MCF 10A (cell line): ENCODE measurements around the gene CD74. TPM values are rescaled to one million over a fixed set of nuclear protein-coding genes. Genes with fewer than 3 reads are reported as not detected.
A peak's percentile ranks its signal among the peaks of the same experiment; 100 is the strongest.

Experiments
- BruUV-seq: library from RNA; stranded (reverse); fragments of 400-500 nt; replicated peaks from 2 replicates; lab custom pipeline; 2021; lab: Mats Ljungman, UMichigan
- CTCF ChIA-PET: fragments of 300-600 bp; sonication (Branson Sonifier 250); formaldehyde crosslinking; extraction: SDS; loops from one replicate; lab custom pipeline; 2021; ENCODE audit warnings: antibody characterized with exemption, inconsistent platforms; lab: Yijun Ruan, JAX
- POLR2A ChIA-PET: fragments of 300-600, 350-650 bp; sonication (Branson Sonifier 250); formaldehyde crosslinking; extraction: SDS; loops from one replicate; lab custom pipeline; 2020; ENCODE audit warnings: antibody characterized with exemption, inconsistent platforms; lab: Yijun Ruan, JAX
- DNase-seq: peaks from one replicate; pipeline ENCODE4 v3.0.0-alpha.2; 2018; ENCODE audit not compliant: unreplicated experiment
- H3K27ac Mint-ChIP-seq: one replicate; pipeline ENCODE4 v1.8.0; 2022; ENCODE audit warnings: mild to moderate bottlenecking, low read depth, mixed read lengths; ENCODE audit not compliant: unreplicated experiment
- H3K27me3 Mint-ChIP-seq: one replicate; pipeline ENCODE4 v1.8.0; 2022; ENCODE audit warnings: mixed read lengths; ENCODE audit not compliant: insufficient read depth, unreplicated experiment
- H3K36me3 Mint-ChIP-seq: one replicate; pipeline ENCODE4 v1.8.0; 2022; ENCODE audit warnings: mild to moderate bottlenecking, moderate library complexity, mixed read lengths; ENCODE audit not compliant: insufficient read depth, unreplicated experiment
- H3K4me1 Mint-ChIP-seq: one replicate; pipeline ENCODE4 v1.8.0; 2022; ENCODE audit warnings: mixed read lengths; ENCODE audit not compliant: insufficient read depth, unreplicated experiment
- H3K4me3 Mint-ChIP-seq: one replicate; pipeline ENCODE4 v1.8.0; 2022; ENCODE audit warnings: mild to moderate bottlenecking, moderate library complexity, mixed read lengths; ENCODE audit not compliant: unreplicated experiment
- H3K9me3 Mint-ChIP-seq: one replicate; pipeline ENCODE4 v1.8.0; 2022; ENCODE audit warnings: mixed read lengths; ENCODE audit not compliant: unreplicated experiment
- CTCF ChIP-seq: fragments of 200-600 bp; IDR thresholded peaks from one replicate; pipeline ENCODE4 v1.8.0; 2022; ENCODE audit warnings: antibody characterized with exemption, mild to moderate bottlenecking; ENCODE audit not compliant: unreplicated experiment
- intact Hi-C: fragments of 100-400 bp; cut with micrococcal nuclease; formaldehyde crosslinking; loops from 2 replicates; pipeline ENCODE4 v1.14.1; 2022
- total RNA-seq: library from RNA; stranded (reverse); gene quantifications from 2 replicates; pipeline ENCODE4 v1.2.3, GENCODE V29; 2022

CD74 gene
- total RNA-seq, 1 experiment from 2014 or later, result not detected

GRCh38 chr5:150434464-150434863 lies 21.8 kb upstream of the CD74 start:
- no peak for TF ChIP-seq CTCF
- Mint-ChIP-seq H3K27me3 (no peaks in the 10 kb centered on the region), H3K4me3 (no peak overlapping the region), H3K4me1 (peaks cover 14% of the 10 kb centered on the region), H3K36me3 (peaks cover 3% of the 10 kb centered on the region), H3K27ac (no peak overlapping the region), H3K9me3 (no peaks in the 10 kb centered on the region)
- CTCF ChIA-PET, result interaction anchor here (0.6 to 4.1 kb wide), 10 partner anchors 13 to 362 kb away, joined by 3 to 9 read pairs (median 4); no protein-coding TSS in a partner anchor
- POLR2A ChIA-PET, result interaction anchor here (0.6 to 2.1 kb wide), 5 partner anchors 12 to 434 kb away, joined by 3 to 12 read pairs (median 3); partner anchors contain the start of genes HMGXB3, RPS14 and TIGD6
- intact Hi-C loops, result loop anchor here (10.0 kb wide), 1 partner anchor 430 kb away; the partner anchor contains the start of genes HMGXB3 and TIGD6
- DNase-seq, result peak; percentile 81
- BruUV-seq, result no TSS peak

- no TSS peak for BruUV-seq
- peaks cover 9% of the 10 kb centered on the region for H3K4me1 Mint-ChIP-seq
- CTCF ChIA-PET, result interaction anchor here (0.7 to 0.9 kb wide), 3 partner anchors 11 to 445 kb away, joined by 3 to 5 read pairs (median 3); no protein-coding TSS in a partner anchor
- H3K9me3 Mint-ChIP-seq, result no peaks in the 10 kb centered on the region
- POLR2A ChIA-PET, result interaction anchor here (1.2 kb wide), 1 partner anchor 11 kb away, joined by 3 read pairs; no protein-coding TSS in a partner anchor
- intact Hi-C loops, result loop anchor here (10.0 kb wide), 1 partner anchor 427 kb away; the partner anchor contains the start of genes HMGXB3 and TIGD6
- no peak overlapping the region for H3K27ac Mint-ChIP-seq
- DNase-seq, result no peak
- TF ChIP-seq CTCF, result no peak
- no peak overlapping the region for H3K4me3 Mint-ChIP-seq
- no peaks in the 10 kb centered on the region for H3K27me3 Mint-ChIP-seq
- H3K36me3 Mint-ChIP-seq, result no peaks in the 10 kb centered on the region
Observed at GRCh38 chr5:150431574-150431973, 18.9 kb upstream of the CD74 start.

GRCh38 chr5:150431048-150431447 lies 18.3 kb upstream of the CD74 start:
- POLR2A ChIA-PET, result no interaction called here
- intact Hi-C loops, result loop anchor here (10.0 kb wide), 1 partner anchor 426 kb away; the partner anchor contains the start of genes HMGXB3 and TIGD6

More at GRCh38 chr5:150431048-150431447, 18.3 kb upstream of the CD74 start:
- no peak for DNase-seq
- no peaks in the 10 kb centered on the region for H3K9me3 Mint-ChIP-seq
- BruUV-seq, result no TSS peak
- no peaks in the 10 kb centered on the region for H3K36me3 Mint-ChIP-seq
- no peaks in the 10 kb centered on the region for H3K27me3 Mint-ChIP-seq
- CTCF ChIA-PET, result interaction anchor here (0.6 kb wide), 1 partner anchor 20 kb away, joined by 3 read pairs; no protein-coding TSS in a partner anchor
- no peak for TF ChIP-seq CTCF
- H3K4me1 Mint-ChIP-seq, result peaks cover 4% of the 10 kb centered on the region
- H3K27ac Mint-ChIP-seq, result no peak overlapping the region
- H3K4me3 Mint-ChIP-seq, result no peak overlapping the region
